Panc1 (cell line): ENCODE measurements around the gene FIP1L1.
"Not testable (repeated sequence)": the region's sequence is repeated elsewhere in the genome, so short reads cannot be mapped to it uniquely, and the experiment has no call there.

ENCODE experiments used
- CTCF ChIP-seq: fragments of 450-650 bp; IDR thresholded peaks from 2 replicates; pipeline ENCODE4 v1.5.1; 2017; ENCODE audit warnings: mild to moderate bottlenecking
- REST ChIP-seq, 2 experiments: IDR thresholded peaks; 2 replicates each; pipeline ENCODE4 v1.6.1; 2011 to 2012; ENCODE audit warnings: low read depth in 2 of 2, control low read depth in 1 of 2, low read length in 1 of 2, mild to moderate bottlenecking in 1 of 2, moderate library complexity in 1 of 2; ENCODE audit not compliant: insufficient read depth in 1 of 2
- TCF7L2 ChIP-seq: IDR thresholded peaks from 2 replicates; pipeline ENCODE4 v1.6.1; 2011; ENCODE audit warnings: mild to moderate bottlenecking, low read depth, low read length, inconsistent platforms

DNA sequence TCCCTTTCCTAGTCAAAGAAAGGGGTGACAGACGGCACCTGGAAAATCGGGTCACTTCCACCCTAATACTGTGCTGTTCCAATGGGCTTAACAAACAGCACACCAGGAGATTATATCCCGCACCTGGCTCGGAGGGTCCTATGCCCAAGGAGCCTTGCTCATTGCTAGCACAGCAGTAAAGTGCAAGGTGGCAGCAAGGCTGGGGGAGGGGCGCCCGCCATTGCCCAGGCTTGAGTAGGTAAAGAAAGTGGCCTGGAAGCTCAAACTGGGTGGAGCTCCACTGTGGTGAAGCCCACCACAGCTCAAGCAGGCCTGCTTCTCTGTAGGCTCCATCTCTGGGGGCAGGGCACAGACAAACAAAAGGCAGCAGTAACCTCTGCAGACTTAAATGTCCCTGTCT is 89.1 kb downstream of the FIP1L1 start:
- not testable (repeated sequence) for TF ChIP-seq CTCF; REST (IDR thresholded peaks at IDR 0.05; ENCODE audit: insufficient read depth in 1 of 2, low read depth in 2 of 2, low read length in 1 of 2); TCF7L2
